GM18499 (cell line): ENCODE measurements around the gene AFAP1L1.

ENCODE experiments used
- ATAC-seq: cut with Tn5 transposase; IDR thresholded peaks from one replicate; pipeline ENCODE4 v1.9.1; 2021; ENCODE audit warnings: moderate number of reproducible peaks; ENCODE audit not compliant: insufficient read depth, unreplicated experiment

The AFAP1L1 gene

GRCh38 chr5:149271716-149272563 lies at the start of gene AFAP1L1:
AFAP1L1 (plus strand) TSS chr5:149271859; CDS start chr5:149271969, 110 bp downstream.
- no peak for ATAC-seq

- ATAC-seq: no peak
These were observed 48.4 kb upstream of the AFAP1L1 start for GRCh38 chr5:149223081-149223848.

- ATAC-seq: no peak
These were observed 47.4 kb upstream of the AFAP1L1 start for GRCh38 chr5:149224282-149224681.

GRCh38 chr5:149227168-149227826 lies 44.4 kb upstream of the AFAP1L1 start:
- ATAC-seq: no peak

- ATAC-seq: no peak
These were observed 42.9 kb upstream of the AFAP1L1 start for GRCh38 chr5:149228618-149229297.

- no peak for ATAC-seq
These were observed 42.2 kb upstream of the AFAP1L1 start for GRCh38 chr5:149229298-149229937.

GRCh38 chr5:149235841-149236240 lies 35.8 kb upstream of the AFAP1L1 start:
- no peak for ATAC-seq

GRCh38 chr5:149237662-149238061 lies 34.0 kb upstream of the AFAP1L1 start:
- ATAC-seq: no peak

GRCh38 chr5:149238540-149238939 lies 33.1 kb upstream of the AFAP1L1 start:
- no peak for ATAC-seq

GRCh38 chr5:149239917-149240316 lies 31.7 kb upstream of the AFAP1L1 start:
- ATAC-seq: no peak

- ATAC-seq: no peak
These were observed 31.2 kb upstream of the AFAP1L1 start for GRCh38 chr5:149240354-149240998.

GRCh38 chr5:149242339-149242738 lies 29.3 kb upstream of the AFAP1L1 start:
- no peak for ATAC-seq

- ATAC-seq: no peak
These were observed 24.8 kb upstream of the AFAP1L1 start for GRCh38 chr5:149246906-149247305.

- no peak for ATAC-seq
These were observed 23.9 kb upstream of the AFAP1L1 start for GRCh38 chr5:149247726-149248125.

GRCh38 chr5:149251546-149251945 lies 20.1 kb upstream of the AFAP1L1 start:
- ATAC-seq: no peak

- ATAC-seq: no peak
These were observed 17.2 kb upstream of the AFAP1L1 start for GRCh38 chr5:149254506-149254905.

- no peak for ATAC-seq
These were observed 15.2 kb upstream of the AFAP1L1 start for GRCh38 chr5:149256451-149256850.

- ATAC-seq: no peak
These were observed 14.5 kb upstream of the AFAP1L1 start for GRCh38 chr5:149257131-149257530.

- ATAC-seq: no peak
These were observed 13.6 kb upstream of the AFAP1L1 start for GRCh38 chr5:149257889-149258705.
